K562 (cell line): ENCODE measurements around the gene BRME1. TPM values are rescaled to one million over a fixed set of nuclear protein-coding genes. Genes with fewer than 3 reads are reported as not detected.

ENCODE experiments used
- CAMTA2 ChIP-seq: fragments of 250-450 bp; sonication (Bioruptor Pico); conservative IDR thresholded peaks from 2 replicates; pipeline ENCODE4 v1.5.1; 2022
- CHD1 ChIP-seq: fragments of 200-600 bp; sonication (generic); IDR thresholded peaks from one replicate; pipeline ENCODE4 v1.6.1; 2012; ENCODE audit warnings: mild to moderate bottlenecking, moderate library complexity, low read length, inconsistent platforms
- ELF4 ChIP-seq: fragments of 450-650 bp; formaldehyde crosslinking; IDR thresholded peaks from 2 replicates; pipeline ENCODE4 v1.4.0; 2022; ENCODE audit warnings: missing genetic modification characterization
- GATAD2A ChIP-seq: fragments of 450-650 bp; IDR thresholded peaks from 2 replicates; pipeline ENCODE4 v1.6.1; 2017
- NR2C2 ChIP-seq, 2 experiments: fragments of 200-800 bp in 1 of 2; sonication (Bioruptor generic) in 1 of 2; sonication (generic) in 1 of 2; formaldehyde crosslinking in 1 of 2; IDR thresholded peaks; 2 replicates each; pipeline versions ENCODE4 v1.6.1 to v1.8.0; 2016 to 2022; ENCODE audit warnings: mild to moderate bottlenecking in 1 of 2, missing compliant biosample characterization in 1 of 2, missing genetic modification characterization in 1 of 2, missing genetic modification reagents in 1 of 2
- POLR2AphosphoS2 ChIP-seq: IDR thresholded peaks from 2 replicates; pipeline ENCODE4 v1.6.1; 2012; ENCODE audit warnings: low read length, improper control_type of control experiment
- SMARCE1 ChIP-seq: fragments of 450-650 bp; IDR thresholded peaks from 2 replicates; pipeline ENCODE4 v1.7.1; 2016; ENCODE audit warnings: mild to moderate bottlenecking
- TEAD2 ChIP-seq: fragments of 450-650 bp; IDR thresholded peaks from 2 replicates; pipeline ENCODE4 v1.6.1; 2016; ENCODE audit warnings: missing genetic modification characterization, control low read depth, missing compliant biosample characterization
- ZEB2 ChIP-seq: fragments of 450-650 bp; IDR thresholded peaks from 2 replicates; pipeline ENCODE4 v1.6.1; 2016
- ZNF445 ChIP-seq: fragments of 250-450 bp; sonication (Bioruptor Pico); IDR thresholded peaks from 2 replicates; pipeline ENCODE4 v1.4.0; 2020; ENCODE audit warnings: low read depth, mild to moderate bottlenecking, moderate library complexity
- polyA plus RNA-seq, 8 experiments: library from polyadenylated mRNA; depleted of rRNA in 4 of 8; stranded (reverse) in 5 of 8; unstranded in 3 of 8; fragments of >200 nt; fragmentation: Nextera tagmentation in 2 of 8; fragmentation: Illumina TruSeq in 1 of 8; extraction: Ambion mirVana in 2 of 8; extraction: Trizol in 1 of 8; gene quantifications; 2 replicates each; pipeline versions ENCODE4 v1.2.1 to v1.2.3, GENCODE V29; 2011 to 2014; ENCODE audit warnings: inconsistent platforms in 1 of 8, missing spikeins in 1 of 8
- total RNA-seq, 7 experiments: library from RNA; depleted of rRNA in 6 of 7; stranded (reverse); fragments of >200 nt in 6 of 7; fragmentation: Illumina TruSeq in 2 of 7; extraction: Trizol in 2 of 7; gene quantifications; 2 replicates each; pipeline versions ENCODE4 v1.2.1 to v1.2.3, GENCODE V29; 2011 to 2021; ENCODE audit warnings: low replicate concordance in 1 of 7
- TF ChIP-seq, protein P1 (sequence below), 2 experiments: fragments of 250-450 bp in 1 of 2; fragments of 450-650 bp in 1 of 2; sonication (Bioruptor Pico) in 1 of 2; IDR thresholded peaks; 2 replicates each; pipeline versions ENCODE4 v1.6.1 to v1.8.0; 2016 to 2021; ENCODE audit warnings: mild to moderate bottlenecking in 2 of 2, moderate library complexity in 2 of 2, missing compliant biosample characterization in 1 of 2, missing genetic modification characterization in 1 of 2
- TF ChIP-seq, protein P2 (sequence below): fragments of 250-450 bp; sonication (Bioruptor Pico); IDR thresholded peaks from 2 replicates; pipeline ENCODE4 v1.8.0; 2021; ENCODE audit warnings: mild to moderate bottlenecking, moderate library complexity
- TF ChIP-seq, protein P3 (sequence below): fragments of 250-450 bp; sonication (Bioruptor Pico); IDR thresholded peaks from 2 replicates; pipeline ENCODE4 v1.8.0; 2022; ENCODE audit warnings: inconsistent platforms

BRME1 gene
- total and polyA plus RNA-seq, 9 of the 15 experiments (the other 6 are each of a cell fraction or from before 2014, with no cell fraction given), result 0.75 to 6.1 (median 3.6) TPM

DNA sequence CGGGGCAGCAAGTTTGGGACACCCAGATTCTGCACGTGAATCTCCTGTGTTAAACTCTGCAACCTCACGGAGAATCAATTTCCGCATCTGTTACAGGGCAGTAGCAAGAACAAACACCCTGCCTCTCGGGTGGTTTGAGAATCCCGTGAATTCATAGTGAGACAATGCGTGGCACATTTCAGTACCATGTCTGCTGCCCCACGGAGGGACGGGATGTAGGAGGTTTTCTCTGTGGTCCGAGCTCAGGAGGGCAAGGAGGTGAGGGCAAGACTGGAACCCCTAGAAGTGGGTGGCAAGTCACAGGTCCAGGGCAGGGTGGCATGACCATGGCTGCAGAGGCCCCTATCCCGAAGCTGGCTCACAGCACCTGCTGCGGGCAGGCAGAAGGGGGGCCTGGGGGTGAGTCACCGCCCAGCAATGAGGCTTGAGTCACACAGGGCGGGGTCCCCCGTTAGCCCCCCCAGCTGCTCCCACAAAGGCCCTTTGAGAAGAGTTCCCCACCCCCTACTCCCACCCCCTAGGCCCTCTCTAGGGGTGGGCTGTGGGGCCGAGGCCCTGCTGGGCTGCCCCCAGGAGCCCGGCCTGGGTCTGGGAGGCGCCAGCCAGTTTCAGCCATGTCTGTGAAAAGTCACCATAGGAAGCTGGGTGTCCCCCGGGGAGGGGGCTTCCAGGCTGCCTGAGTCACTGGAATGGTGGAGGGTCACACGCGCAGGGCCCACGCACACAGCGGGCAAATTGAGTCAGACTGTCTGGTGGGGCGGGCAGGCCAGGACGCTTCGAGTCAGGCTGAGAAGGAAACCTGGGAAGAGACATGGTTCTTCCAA, 54.8 kb downstream of the BRME1 start (continued):
- TF ChIP-seq, protein P1, sequence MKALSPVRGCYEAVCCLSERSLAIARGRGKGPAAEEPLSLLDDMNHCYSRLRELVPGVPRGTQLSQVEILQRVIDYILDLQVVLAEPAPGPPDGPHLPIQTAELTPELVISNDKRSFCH (CRISPR knock-in tag; IDR thresholded peaks at IDR 0.05), result no peak
- TF ChIP-seq, protein P1 (tag; IDR thresholded peaks at IDR 0.05), result 0 out of 2 replicates have a peak, but pooled peaks have one; percentile 17
- TF ChIP-seq, protein P2, sequence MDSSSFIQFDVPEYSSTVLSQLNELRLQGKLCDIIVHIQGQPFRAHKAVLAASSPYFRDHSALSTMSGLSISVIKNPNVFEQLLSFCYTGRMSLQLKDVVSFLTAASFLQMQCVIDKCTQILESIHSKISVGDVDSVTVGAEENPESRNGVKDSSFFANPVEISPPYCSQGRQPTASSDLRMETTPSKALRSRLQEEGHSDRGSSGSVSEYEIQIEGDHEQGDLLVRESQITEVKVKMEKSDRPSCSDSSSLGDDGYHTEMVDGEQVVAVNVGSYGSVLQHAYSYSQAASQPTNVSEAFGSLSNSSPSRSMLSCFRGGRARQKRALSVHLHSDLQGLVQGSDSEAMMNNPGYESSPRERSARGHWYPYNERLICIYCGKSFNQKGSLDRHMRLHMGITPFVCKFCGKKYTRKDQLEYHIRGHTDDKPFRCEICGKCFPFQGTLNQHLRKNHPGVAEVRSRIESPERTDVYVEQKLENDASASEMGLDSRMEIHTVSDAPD (CRISPR knock-in tag), result no peak
- no peak for TF ChIP-seq NR2C2 (CRISPR knock-in tag; IDR thresholded peaks at IDR 0.05)
- TF ChIP-seq NR2C2 (tag; IDR thresholded peaks at IDR 0.05), result no peak
- TF ChIP-seq TEAD2 (tag), result peak; percentile 64; the same call in 1 of the 2 replicates
- TF ChIP-seq POLR2AphosphoS2, result no peak
- no peak; the same call in 1 of the 2 replicates for TF ChIP-seq ELF4 (CRISPR knock-in tag)
- TF ChIP-seq ZEB2, result 0 out of 2 replicates have a peak, but pooled peaks have one; percentile 40
- TF ChIP-seq SMARCE1, result peak; percentile 94
- no peak for TF ChIP-seq CHD1
- TF ChIP-seq, protein P3, sequence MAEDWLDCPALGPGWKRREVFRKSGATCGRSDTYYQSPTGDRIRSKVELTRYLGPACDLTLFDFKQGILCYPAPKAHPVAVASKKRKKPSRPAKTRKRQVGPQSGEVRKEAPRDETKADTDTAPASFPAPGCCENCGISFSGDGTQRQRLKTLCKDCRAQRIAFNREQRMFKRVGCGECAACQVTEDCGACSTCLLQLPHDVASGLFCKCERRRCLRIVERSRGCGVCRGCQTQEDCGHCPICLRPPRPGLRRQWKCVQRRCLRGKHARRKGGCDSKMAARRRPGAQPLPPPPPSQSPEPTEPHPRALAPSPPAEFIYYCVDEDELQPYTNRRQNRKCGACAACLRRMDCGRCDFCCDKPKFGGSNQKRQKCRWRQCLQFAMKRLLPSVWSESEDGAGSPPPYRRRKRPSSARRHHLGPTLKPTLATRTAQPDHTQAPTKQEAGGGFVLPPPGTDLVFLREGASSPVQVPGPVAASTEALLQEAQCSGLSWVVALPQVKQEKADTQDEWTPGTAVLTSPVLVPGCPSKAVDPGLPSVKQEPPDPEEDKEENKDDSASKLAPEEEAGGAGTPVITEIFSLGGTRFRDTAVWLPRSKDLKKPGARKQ, result 0 out of 2 replicates have a peak, but pooled peaks have one; percentile 24
- TF ChIP-seq CAMTA2 (CRISPR knock-in tag), result no peak
- no peak; the same call in 1 of the 2 replicates for TF ChIP-seq GATAD2A
- TF ChIP-seq ZNF445 (CRISPR knock-in tag), result no peak
